Skin epidermis (tissue), 12 donors: ENCODE data around the gene MYO10.
A peak's percentile ranks its signal among the peaks of the same experiment; 100 is the strongest.
"Not testable (repeated sequence)": the region's sequence is repeated elsewhere in the genome, so short reads cannot be mapped to it uniquely, and the experiment has no call there.

Experiments
- H3K27ac ChIP-seq, 21 experiments: fragments of 200-600 bp; sonication (generic) in 11 of 21; one replicate each; pipeline ENCODE4 v1.5.0; 2020; ENCODE audit warnings: mild to moderate bottlenecking in 3 of 21, inconsistent platforms in 2 of 21, moderate library complexity in 2 of 21
- H3K4me3 ChIP-seq, 7 experiments: fragments of 200-600 bp; sonication (generic) in 2 of 7; one replicate each; pipeline ENCODE4 v1.5.0; 2020; ENCODE audit warnings: inconsistent platforms in 2 of 7, mild to moderate bottlenecking in 2 of 7, moderate library complexity in 1 of 7

The MYO10 gene

GRCh38 chr5:16768184-16768583 is 167.9 kb downstream of the MYO10 start:
- no peak overlapping the region for H3K4me3 ChIP-seq
- H3K27ac ChIP-seq: no peak overlapping the region

- Histone ChIP-seq H3K4me3 (no peak overlapping the region), H3K27ac (peak overlapping the region in 4 of 21 experiments; percentile 5 to 54 (median 18))
Measured at GRCh38 chr5:16763211-16763610, 172.9 kb downstream of the MYO10 start.

GRCh38 chr5:16759147-16759773 is 176.8 kb downstream of the MYO10 start:
- Histone ChIP-seq H3K4me3 (no peak overlapping the region), H3K27ac (no peak overlapping the region)

GRCh38 chr5:16757989-16758501 is 178.0 kb downstream of the MYO10 start:
- Histone ChIP-seq H3K27ac (no peak overlapping the region), H3K4me3 (no peak overlapping the region)

- not testable (repeated sequence) for H3K4me3 ChIP-seq, H3K27ac ChIP-seq
Measured at GRCh38 chr5:16757577-16757976, 178.5 kb downstream of the MYO10 start.

GRCh38 chr5:16757146-16757545 is 178.9 kb downstream of the MYO10 start:
- Histone ChIP-seq H3K27ac (no peak overlapping the region), H3K4me3 (no peak overlapping the region)

- H3K27ac ChIP-seq: no peak overlapping the region
- no peak overlapping the region for H3K4me3 ChIP-seq
Measured at GRCh38 chr5:16756692-16757091, 179.4 kb downstream of the MYO10 start.

GRCh38 chr5:16755641-16756040 is 180.4 kb downstream of the MYO10 start:
- H3K27ac ChIP-seq: no peak overlapping the region
- H3K4me3 ChIP-seq: no peak overlapping the region

GRCh38 chr5:16754601-16755000 is 181.5 kb downstream of the MYO10 start:
- H3K4me3 ChIP-seq: no peak overlapping the region
- H3K27ac ChIP-seq: no peak overlapping the region

GRCh38 chr5:16754086-16754485 is 182.0 kb downstream of the MYO10 start:
- Histone ChIP-seq H3K27ac (no peak overlapping the region), H3K4me3 (no peak overlapping the region)

- Histone ChIP-seq H3K4me3 (no peak overlapping the region), H3K27ac (no peak overlapping the region)
Measured at GRCh38 chr5:16750445-16750844, 185.6 kb downstream of the MYO10 start.

- H3K27ac ChIP-seq: no peak overlapping the region
- no peak overlapping the region for H3K4me3 ChIP-seq
Measured at GRCh38 chr5:16749626-16750025, 186.5 kb downstream of the MYO10 start.

- H3K4me3 ChIP-seq: no peak overlapping the region
- H3K27ac ChIP-seq: no peak overlapping the region
Measured at GRCh38 chr5:16744164-16744880, 191.8 kb downstream of the MYO10 start.

GRCh38 chr5:16742938-16743337 is 193.2 kb downstream of the MYO10 start:
- Histone ChIP-seq H3K4me3 (no peak overlapping the region), H3K27ac (peak overlapping the region in 5 of 21 experiments; percentile 28 to 77 (median 54))

- H3K4me3 ChIP-seq: no peak overlapping the region
- peak overlapping the region in 5 of 21 experiments; percentile 26 to 67 (median 31) for H3K27ac ChIP-seq
Measured at GRCh38 chr5:16740811-16741392, 195.2 kb downstream of the MYO10 start.

GRCh38 chr5:16740066-16740810 is 195.8 kb downstream of the MYO10 start:
- H3K4me3 ChIP-seq: no peak overlapping the region
- H3K27ac ChIP-seq: no peak overlapping the region

GRCh38 chr5:16738393-16738792 is 197.7 kb downstream of the MYO10 start:
- H3K4me3 ChIP-seq: not testable (repeated sequence)
- peak overlapping the region in 9 of 21 experiments; percentile 14 to 65 (median 44) for H3K27ac ChIP-seq

- Histone ChIP-seq H3K4me3 (no peak overlapping the region), H3K27ac (peak overlapping the region in 11 of 21 experiments; percentile 14 to 65 (median 47))
Measured at GRCh38 chr5:16737620-16738364, 198.3 kb downstream of the MYO10 start.

- Histone ChIP-seq H3K27ac (peak overlapping the region in 10 of 21 experiments; percentile 18 to 70 (median 52)), H3K4me3 (peak overlapping the region in 2 of 7 experiments; percentile 3 to 5)
Measured at GRCh38 chr5:16737209-16737608, 198.9 kb downstream of the MYO10 start.
